ENCODE results near the gene SMIM7.

DNA sequence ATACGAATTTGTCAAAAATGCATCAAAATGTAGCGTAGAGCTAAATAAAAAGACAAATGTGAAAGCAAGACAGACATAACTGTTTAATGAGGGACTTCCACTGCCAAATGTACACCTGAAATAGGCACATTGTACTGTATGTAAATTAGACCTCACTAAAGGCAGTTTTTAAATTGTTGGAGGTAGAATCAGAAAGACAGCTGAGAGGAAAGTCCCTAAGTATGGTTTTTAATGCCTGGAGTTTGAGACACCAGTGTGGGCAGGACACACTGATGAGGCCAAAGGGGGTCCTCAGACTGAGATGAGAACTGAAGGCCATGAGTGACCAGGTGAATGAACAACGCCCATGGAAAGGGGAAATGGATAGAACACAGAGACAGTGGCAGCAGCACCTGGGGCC is 54.8 kb downstream of the SMIM7 start:
- TF ChIP-seq CTCF (conservative IDR thresholded peaks at IDR 0.05; ENCODE audit: low read length): no peak
- TF ChIP-seq EZH2phosphoT487 (IDR thresholded peaks at IDR 0.05; ENCODE audit: borderline replicate concordance): no peak

Data from Loucy (cell line).